Peyer's patch (tissue), 4 donors: ENCODE data around the gene TTC28. TPM values are rescaled to one million over a fixed set of nuclear protein-coding genes. Genes with fewer than 3 reads are reported as not detected.

Experiments
- DNase-seq, 3 donors: peaks; one replicate each; pipeline ENCODE4 v3.0.0-alpha.2; 2017 to 2019
- H3K27ac ChIP-seq, 4 donors: fragments of 200-600 bp; sonication (generic); one replicate each; pipeline ENCODE4 v1.5.1; 2016 to 2019
- H3K27me3 ChIP-seq, 2 donors: fragments of 200-600 bp; sonication (generic); one replicate each; pipeline ENCODE4 v1.5.1; 2019
- H3K36me3 ChIP-seq, 3 donors: fragments of 200-600 bp; sonication (generic); one replicate each; pipeline ENCODE4 v1.5.1; 2016 to 2019
- H3K4me1 ChIP-seq, 4 donors: fragments of 200-600 bp; sonication (generic); one replicate each; pipeline ENCODE4 v1.5.1; 2016 to 2019
- H3K4me3 ChIP-seq, 4 donors: fragments of 200-600 bp; sonication (generic); 1 replicate in 3 of 4; 2 replicates in 1 of 4; pipeline ENCODE4 v1.5.1; 2016 to 2019; ENCODE audit warnings: mild to moderate bottlenecking in 1 of 4
- H3K9me3 ChIP-seq, 4 donors: fragments of 200-600 bp; sonication (generic); one replicate each; pipeline ENCODE4 v1.5.1; 2016 to 2019; ENCODE audit warnings: mild to moderate bottlenecking in 1 of 4
- POLR2A ChIP-seq, 2 donors: fragments of 450-650 bp; IDR thresholded peaks; one replicate each; pipeline ENCODE4 v1.5.1; 2017; ENCODE audit warnings: antibody characterized with exemption in 2 of 2, mild to moderate bottlenecking in 2 of 2, moderate library complexity in 2 of 2
- total RNA-seq, 4 donors: library from RNA; depleted of rRNA; stranded (reverse); fragments of >200 nt; gene quantifications; one replicate each; pipeline ENCODE4 v1.1.0, GENCODE V29; 2016
- TF ChIP-seq, protein P1 (sequence below), 6 experiments: fragments of 450-650 bp in 4 of 6; fragments of 200-600 bp in 2 of 6; sonication (generic) in 1 of 6; IDR thresholded peaks; one replicate each; pipeline ENCODE4 v1.5.1; 2017 to 2019; ENCODE audit warnings: antibody characterized with exemption in 6 of 6, mild to moderate bottlenecking in 3 of 6, moderate library complexity in 1 of 6

Gene TTC28
- total RNA-seq, 4 donors from 2014 or later = 9.1 to 46.4 (median 35.2) TPM

DNA sequence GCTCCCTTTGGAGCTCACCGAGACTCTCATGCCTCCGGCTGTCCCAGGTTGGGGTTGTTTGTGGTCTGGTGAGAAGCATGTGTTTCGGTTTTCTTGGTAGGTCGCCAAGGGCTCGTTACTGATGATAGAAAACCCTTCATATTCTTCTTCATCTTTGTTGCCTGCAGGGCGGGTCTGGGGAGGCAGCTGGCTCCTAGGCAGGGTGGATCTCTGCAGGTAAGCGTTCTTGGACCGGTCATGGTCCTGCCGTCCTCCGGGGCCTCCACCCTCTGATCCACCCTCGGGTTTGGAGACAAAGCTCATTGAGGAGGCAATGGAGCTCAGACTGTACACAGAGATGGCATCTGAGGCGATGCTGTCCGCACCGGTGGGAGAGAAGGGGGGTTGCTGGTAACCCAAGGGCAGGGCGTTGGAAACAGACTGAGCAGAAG is 696.3 kb downstream of the TTC28 start:
- DNase-seq = peak in 2 of 3 donors; percentile 9 to 27
- peaks cover 0 to 35% (median 0%) of the 10 kb centered on the region in 3 donors for H3K36me3 ChIP-seq

GRCh38 chr22:27982630-27983180 is 696.9 kb downstream of the TTC28 start:
- peaks cover 0 to 35% (median 0%) of the 10 kb centered on the region in 3 donors for H3K36me3 ChIP-seq
- no peak for TF ChIP-seq POLR2A (IDR thresholded peaks at IDR 0.05)
- TF ChIP-seq, protein P1, sequence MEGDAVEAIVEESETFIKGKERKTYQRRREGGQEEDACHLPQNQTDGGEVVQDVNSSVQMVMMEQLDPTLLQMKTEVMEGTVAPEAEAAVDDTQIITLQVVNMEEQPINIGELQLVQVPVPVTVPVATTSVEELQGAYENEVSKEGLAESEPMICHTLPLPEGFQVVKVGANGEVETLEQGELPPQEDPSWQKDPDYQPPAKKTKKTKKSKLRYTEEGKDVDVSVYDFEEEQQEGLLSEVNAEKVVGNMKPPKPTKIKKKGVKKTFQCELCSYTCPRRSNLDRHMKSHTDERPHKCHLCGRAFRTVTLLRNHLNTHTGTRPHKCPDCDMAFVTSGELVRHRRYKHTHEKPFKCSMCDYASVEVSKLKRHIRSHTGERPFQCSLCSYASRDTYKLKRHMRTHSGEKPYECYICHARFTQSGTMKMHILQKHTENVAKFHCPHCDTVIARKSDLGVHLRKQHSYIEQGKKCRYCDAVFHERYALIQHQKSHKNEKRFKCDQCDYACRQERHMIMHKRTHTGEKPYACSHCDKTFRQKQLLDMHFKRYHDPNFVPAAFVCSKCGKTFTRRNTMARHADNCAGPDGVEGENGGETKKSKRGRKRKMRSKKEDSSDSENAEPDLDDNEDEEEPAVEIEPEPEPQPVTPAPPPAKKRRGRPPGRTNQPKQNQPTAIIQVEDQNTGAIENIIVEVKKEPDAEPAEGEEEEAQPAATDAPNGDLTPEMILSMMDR (IDR thresholded peaks at IDR 0.05) = no peak
- H3K4me3 ChIP-seq = no peak overlapping the region
- H3K9me3 ChIP-seq = no peaks in the 10 kb centered on the region
- H3K4me1 ChIP-seq = no peaks in the 10 kb centered on the region
- no peaks in the 10 kb centered on the region for H3K27me3 ChIP-seq
- no peak overlapping the region for H3K27ac ChIP-seq
- peak in 2 of 3 donors; percentile 4 to 43 for DNase-seq

More for the DNA sequence above, 696.3 kb downstream of the TTC28 start:
- Histone ChIP-seq H3K9me3 (no peaks in the 10 kb centered on the region), H3K27ac (no peak overlapping the region), H3K4me3 (no peak overlapping the region), H3K27me3 (no peaks in the 10 kb centered on the region), H3K4me1 (no peaks in the 10 kb centered on the region)
- TF ChIP-seq, protein P1 (IDR thresholded peaks at IDR 0.05) = no peak
- TF ChIP-seq POLR2A (IDR thresholded peaks at IDR 0.05) = no peak

- Histone ChIP-seq H3K4me1 (no peaks in the 10 kb centered on the region), H3K4me3 (no peak overlapping the region), H3K27me3 (no peaks in the 10 kb centered on the region), H3K27ac (no peak overlapping the region), H3K36me3 (peaks cover 0 to 32% (median 0%) of the 10 kb centered on the region in 3 donors), H3K9me3 (no peaks in the 10 kb centered on the region)
- TF ChIP-seq, protein P1 (IDR thresholded peaks at IDR 0.05) = no peak
- no peak for TF ChIP-seq POLR2A (IDR thresholded peaks at IDR 0.05)
- DNase-seq = peak in 1 of 3 donors; percentile 3
These were observed 697.5 kb downstream of the TTC28 start for GRCh38 chr22:27982106-27982505.

DNA sequence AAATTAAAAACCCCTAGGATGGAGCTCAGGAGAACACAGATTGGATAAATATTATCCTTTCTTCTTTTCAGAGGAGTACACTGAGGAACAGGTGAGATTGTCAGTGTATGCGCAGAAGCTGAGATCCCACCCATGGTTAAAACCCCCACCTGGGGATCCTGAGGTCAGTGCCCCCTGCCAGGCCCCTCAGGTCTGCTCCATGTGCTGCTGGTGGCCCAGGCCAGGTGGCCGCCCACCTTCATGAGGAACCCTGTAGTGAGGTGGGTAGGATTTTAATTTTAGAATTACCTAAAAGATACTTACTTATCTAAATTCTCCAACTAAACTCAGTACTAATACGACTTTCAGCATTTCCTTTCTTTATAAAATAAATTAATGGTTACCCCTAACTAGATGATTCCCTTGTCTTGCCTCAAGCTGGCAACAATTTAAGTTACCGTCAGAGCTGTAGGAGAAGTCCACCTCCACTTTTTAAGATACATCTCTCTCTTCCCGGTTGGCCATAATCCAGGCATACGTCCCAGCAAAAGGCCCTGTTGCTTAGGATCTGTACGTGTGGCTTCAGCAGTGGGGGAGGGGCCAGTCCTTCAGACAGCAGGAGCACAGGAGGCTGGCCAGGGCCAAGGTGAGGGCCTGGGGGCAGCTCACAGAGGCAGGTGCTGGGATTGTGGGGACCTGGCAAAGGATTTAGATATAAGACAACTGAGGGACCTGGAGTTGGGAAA is 699.1 kb downstream of the TTC28 start:
- TF ChIP-seq, protein P1 (IDR thresholded peaks at IDR 0.05) = no peak
- no peak for TF ChIP-seq POLR2A (IDR thresholded peaks at IDR 0.05)
- Histone ChIP-seq H3K9me3 (no peaks in the 10 kb centered on the region), H3K27me3 (no peaks in the 10 kb centered on the region), H3K27ac (no peak overlapping the region), H3K4me1 (no peaks in the 10 kb centered on the region), H3K4me3 (no peak overlapping the region), H3K36me3 (peaks cover 0 to 29% (median 0%) of the 10 kb centered on the region in 3 donors)
- DNase-seq = peak in 2 of 3 donors; percentile 9 to 37

DNA sequence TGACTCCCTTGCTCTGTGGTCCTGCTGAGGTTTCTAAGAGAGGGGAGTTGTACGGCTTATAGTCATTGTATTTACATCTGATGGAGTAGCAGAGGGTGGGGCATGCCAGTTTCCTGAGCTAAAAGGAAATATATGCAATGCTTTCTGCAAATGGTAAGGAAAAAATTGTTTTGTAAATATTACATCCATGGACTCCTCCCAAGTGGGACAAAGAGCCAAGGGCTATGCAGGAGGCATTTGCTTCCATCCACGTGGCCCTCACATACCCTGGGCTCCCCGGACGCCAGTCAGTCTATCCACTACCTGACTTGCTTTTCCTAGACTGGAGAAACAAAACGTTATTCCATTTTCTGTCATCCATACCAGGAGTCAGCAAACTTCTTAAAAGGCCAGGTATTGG is 700.8 kb downstream of the TTC28 start:
- Histone ChIP-seq H3K4me1 (no peaks in the 10 kb centered on the region), H3K27me3 (no peaks in the 10 kb centered on the region), H3K27ac (no peak overlapping the region), H3K9me3 (no peaks in the 10 kb centered on the region), H3K4me3 (no peak overlapping the region), H3K36me3 (peaks cover 0 to 22% (median 0%) of the 10 kb centered on the region in 3 donors)
- peak in 1 of 3 donors; percentile 5 for DNase-seq
- TF ChIP-seq, protein P1 (IDR thresholded peaks at IDR 0.05) = no peak
- TF ChIP-seq POLR2A (IDR thresholded peaks at IDR 0.05) = no peak
